Left forelimb (tissue), 1 donor: ENCODE results near the gene RPS6KL1.

ENCODE experiments used
- DNase-seq: peaks from one replicate; pipeline ENCODE4 v3.0.0-alpha.2; 2018; ENCODE audit warnings: low spot score

Gene RPS6KL1

DNA sequence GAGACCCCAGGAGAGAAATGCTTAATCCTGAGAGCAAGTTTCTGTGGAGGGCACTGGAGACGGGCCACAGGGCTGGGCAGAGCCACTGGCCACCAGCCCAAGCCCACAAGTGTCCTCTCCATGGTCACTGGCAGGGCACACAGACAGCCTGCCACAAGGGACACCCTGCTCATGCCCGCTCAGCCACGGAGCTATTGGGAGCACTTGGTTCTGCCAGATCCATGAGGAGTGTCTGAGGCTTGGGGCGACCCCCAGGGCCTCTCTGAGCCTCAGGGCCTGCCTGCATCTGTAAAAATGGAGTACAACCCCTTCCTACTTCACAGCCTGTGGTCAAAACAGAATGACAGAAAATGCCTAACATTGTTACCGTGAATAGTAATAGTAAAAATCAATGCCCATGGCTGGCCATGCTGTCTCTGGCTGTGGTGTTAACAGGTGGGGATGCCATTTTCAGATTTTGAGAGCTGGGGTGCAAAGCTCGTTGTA lies 29.2 kb upstream of the RPS6KL1 start:
- DNase-seq = no peak

- no peak for DNase-seq
Measured at GRCh38 chr14:74951443-74952179, 28.6 kb upstream of the RPS6KL1 start.

- DNase-seq = no peak
Measured at GRCh38 chr14:74950795-74951442, 27.9 kb upstream of the RPS6KL1 start.

- no peak for DNase-seq
Measured at GRCh38 chr14:74949859-74950573, 27.0 kb upstream of the RPS6KL1 start.

DNA sequence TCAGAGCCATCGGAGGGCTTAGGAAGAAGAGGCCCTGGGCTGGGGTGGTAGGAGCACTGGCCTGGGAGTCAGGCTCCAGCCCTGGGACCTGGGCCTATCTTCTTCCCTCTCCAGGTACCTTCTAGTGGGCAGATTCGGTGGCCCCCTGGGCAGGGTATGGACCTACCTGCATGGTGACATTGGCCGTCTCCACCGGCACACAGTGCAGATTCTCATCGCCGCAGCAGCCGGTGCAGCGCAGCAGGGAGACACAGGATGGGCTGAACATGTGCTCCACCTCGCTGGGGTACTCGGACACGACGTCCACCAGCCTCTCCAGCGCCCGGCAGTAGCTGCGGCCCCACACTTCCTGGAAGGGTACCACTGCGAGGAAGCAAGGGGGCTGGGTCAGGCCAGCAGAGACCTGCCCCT lies 26.1 kb upstream of the RPS6KL1 start:
- peak; percentile 61 for DNase-seq

- peak; percentile 54 for DNase-seq
Measured at GRCh38 chr14:74948228-74949175, 25.4 kb upstream of the RPS6KL1 start.

GRCh38 chr14:74947353-74948227 lies 24.5 kb upstream of the RPS6KL1 start:
- DNase-seq = peak; percentile 47

DNA sequence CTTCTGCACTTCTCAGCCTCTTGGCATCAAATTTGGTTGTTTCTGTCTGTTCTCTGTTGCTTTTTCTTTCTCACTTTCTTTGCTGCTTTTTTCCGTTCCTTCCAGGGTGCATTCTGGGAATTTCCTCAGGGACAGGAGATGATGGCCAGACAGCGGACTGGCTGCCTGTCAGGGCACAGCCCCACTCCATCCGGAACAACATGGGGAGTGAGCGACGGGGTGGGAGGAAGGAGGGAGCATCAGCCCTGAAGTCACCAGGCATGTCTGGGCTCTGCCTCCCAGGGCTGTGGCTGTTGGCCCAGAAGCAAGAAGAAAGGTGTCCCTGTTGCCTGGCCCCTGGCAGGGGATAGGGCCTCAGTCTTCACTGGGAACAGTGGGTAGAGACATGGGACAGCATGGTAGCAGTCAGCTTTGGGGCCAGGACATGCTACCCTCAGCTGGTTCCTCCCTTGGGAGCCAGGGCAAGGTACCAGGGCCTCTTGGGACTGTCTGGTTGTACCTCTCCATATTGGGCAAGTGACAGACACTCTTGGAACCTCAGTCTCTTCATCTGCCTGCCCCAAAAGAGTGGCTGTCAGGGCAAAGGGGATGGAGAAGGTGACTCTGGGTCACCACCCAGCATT lies 23.7 kb upstream of the RPS6KL1 start:
- DNase-seq = no peak

DNA sequence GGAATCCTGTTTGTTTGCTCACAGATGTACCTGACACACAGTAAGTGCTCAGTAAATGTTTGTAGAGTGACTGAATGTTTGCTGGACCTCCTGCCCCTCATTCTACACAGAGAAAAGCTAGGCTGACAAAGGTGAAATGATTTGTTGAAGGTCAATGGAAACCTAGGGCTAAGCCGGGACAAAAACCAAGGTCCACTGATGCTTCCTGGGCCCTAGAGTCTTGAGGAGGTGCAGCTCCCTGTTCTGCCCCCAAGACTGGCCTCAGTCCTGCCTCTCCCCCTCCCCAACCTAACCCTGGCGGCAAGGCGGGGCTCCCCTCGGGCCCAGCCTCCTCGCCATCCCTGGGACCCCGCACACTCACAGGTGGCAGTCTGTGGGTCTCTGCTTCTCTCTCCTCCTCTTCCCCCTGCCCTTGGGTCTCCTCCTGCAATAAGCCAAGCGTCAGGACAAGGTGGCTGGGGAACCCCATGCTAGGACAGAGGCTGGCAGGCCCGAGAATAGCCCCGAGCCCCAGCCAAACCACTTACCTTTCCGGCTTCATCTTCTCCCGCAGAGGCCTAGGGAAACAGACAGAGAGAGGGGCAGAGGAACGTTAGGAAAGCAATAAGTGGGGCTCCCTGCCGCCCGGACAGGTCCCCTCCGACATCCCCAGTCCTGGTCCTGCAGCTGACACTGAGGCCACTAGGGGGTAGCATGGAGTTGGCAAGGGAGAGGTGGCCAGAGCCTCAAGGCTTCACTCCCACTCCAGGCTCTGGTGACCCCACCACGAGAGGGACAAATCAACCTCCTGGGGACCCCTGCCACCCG lies 23.0 kb upstream of the RPS6KL1 start:
- peak; percentile 81 for DNase-seq

DNA sequence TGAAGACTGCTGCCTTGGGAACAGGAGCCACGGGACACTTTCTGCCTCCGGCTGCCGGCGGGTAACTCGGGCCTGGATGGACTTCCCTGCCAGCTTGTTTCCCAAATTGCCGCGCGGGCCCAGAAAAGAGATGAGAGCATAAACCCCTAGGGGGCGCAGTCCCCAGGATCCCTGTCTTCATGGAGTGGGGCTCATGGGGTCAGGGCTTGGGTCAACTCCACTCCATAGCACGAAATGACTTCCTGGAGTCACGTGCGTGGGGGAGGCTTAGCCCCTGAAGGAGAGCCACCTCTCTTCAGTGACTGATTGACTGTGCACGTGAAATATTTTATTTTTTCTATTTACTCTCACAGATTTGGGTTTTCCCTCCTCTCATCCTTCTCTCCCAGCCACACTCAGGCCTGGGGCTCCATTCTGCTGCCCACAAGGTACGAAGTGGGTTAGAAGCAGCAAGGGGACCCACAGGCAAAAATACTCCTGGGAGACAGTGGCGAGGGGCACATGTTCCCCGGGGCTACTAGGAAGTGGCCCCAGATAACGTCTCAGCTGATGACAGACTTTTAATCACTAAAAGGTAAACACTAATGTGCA lies 22.3 kb upstream of the RPS6KL1 start:
- DNase-seq = peak; percentile 50

- no peak for DNase-seq
Measured at GRCh38 chr14:74942608-74943007, 19.5 kb upstream of the RPS6KL1 start.

DNA sequence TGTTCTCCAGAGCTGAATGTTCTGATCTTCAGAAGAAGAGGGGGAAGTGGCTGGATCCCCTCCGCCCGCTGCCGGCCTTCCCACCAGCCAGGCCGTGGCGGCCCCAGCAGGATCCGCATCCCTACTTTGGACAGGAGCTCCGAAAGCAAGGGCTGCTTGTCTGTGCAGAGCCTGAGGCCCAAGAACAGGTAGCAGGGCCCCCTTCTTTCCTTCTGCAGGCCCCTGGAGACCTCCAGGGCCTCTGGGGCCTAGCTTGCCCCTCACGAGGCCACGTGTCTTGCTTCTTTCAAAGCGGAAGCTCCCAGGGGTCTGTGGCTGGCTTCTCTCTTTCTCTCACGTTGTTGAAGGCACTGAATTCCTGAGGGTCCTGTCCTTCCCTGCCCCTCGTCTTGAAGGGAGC lies 19.1 kb upstream of the RPS6KL1 start:
- no peak for DNase-seq

DNA sequence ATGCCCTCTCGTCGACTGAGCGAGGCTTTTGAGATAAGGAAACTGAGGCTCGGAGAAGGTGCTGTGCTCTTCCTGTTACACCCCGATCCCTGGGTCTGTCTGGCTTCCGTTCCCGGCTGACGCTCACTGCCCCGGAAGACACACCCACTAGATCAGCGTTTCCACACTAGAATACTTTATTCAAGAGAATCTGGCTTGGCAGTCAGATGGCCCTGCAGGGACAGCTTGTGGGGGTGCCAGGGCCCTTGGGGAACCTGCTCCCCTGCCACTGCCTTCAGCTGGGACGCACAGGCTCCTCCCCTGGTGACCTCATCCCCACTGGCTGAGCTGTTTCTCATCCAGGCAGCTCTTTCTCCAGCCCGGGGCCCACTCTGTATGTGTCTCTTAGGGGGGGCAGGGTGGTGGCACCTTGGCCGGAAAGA lies 18.6 kb upstream of the RPS6KL1 start:
- DNase-seq = no peak

- no peak for DNase-seq
Measured at GRCh38 chr14:74940956-74941565, 18.0 kb upstream of the RPS6KL1 start.

DNA sequence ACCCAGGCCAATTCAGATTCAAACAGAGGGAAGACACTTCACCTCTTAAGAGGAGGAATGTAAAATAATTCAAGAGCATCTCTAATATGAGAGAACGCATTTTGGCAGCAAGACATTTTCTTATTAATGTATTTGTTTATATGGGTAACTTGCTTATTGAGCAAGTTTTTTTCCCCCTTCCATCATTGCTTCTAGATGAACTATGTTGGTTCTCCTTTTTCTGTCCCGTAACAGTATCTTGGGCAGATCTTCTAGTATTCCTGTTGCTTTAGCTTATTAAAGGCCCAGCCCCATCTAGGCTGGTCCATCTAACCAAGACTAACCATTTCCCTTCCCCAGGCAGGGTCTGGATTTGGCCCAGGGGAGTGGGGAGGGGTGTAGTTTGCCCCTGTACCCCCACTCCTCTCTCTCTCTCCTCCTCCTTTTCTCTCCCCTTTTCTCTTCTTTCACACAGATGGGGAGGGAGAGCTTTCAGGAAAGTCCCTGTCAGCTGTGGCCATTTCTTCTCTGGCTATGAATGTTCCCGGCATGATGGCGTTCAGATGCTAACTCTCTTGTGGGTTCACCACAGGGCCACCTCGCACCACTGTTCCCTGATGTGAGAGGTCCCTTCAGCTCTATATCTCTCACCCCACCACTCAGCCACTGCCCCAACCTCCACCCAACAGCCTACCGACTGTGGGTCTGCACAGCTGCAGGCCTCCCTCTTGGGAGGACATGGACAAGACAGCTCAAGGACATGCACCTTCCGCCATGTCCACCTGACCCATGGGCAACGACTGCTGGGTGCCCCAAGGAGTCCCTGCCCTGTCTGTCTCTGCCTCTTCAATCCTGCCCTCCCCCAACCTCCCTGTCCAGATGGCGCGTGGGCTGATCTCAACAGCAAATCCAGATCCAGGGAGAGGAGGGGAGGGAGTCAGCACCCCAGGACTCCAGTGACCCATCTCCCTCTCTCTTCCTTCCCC lies 15.8 kb upstream of the RPS6KL1 start:
- no peak for DNase-seq

GRCh38 chr14:74937171-74937570 lies 14.1 kb upstream of the RPS6KL1 start:
- no peak for DNase-seq

DNA sequence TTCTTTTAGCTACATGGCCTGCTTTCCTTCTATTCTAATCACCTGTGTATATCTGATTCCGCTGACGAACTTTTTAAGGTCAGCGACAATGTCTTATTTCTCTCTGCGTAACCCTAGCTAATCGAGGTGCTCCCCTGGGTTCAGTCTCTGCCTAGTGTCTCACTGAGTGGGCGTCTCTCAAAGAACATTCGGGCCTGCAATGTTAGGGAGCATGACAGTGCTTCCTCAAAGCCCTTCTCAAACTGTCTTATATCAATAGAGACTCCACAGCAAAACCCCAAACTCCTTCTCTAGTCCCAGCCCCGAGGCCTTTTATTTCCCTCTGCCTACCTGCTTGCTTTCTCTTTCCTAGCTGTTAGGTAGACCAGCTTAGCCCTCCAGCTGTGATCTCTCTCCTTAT lies 13.7 kb upstream of the RPS6KL1 start:
- no peak for DNase-seq
